MG63 (cell line): Measurements from ENCODE around the gene SCARF2. TPM values are rescaled to one million over a fixed set of nuclear protein-coding genes. Genes with fewer than 3 reads are reported as not detected.
"Not testable (repeated sequence)": the region's sequence is repeated elsewhere in the genome, so short reads cannot be mapped to it uniquely, and the experiment has no call there.

ENCODE experiments used
- DNase-seq: peaks from one replicate; pipeline ENCODE4 v3.0.0-alpha.2; 2020
- H3K27me3 ChIP-seq: fragments of 250-450 bp; sonication (Bioruptor Pico); 2 replicates; pipeline ENCODE4 v1.5.1; 2020; ENCODE audit warnings: mild to moderate bottlenecking, moderate library complexity
- H3K36me3 ChIP-seq: fragments of 250-450 bp; sonication (Bioruptor Pico); 2 replicates; pipeline ENCODE4 v1.5.1; 2020; ENCODE audit warnings: mild to moderate bottlenecking, moderate library complexity
- H3K4me3 ChIP-seq: fragments of 250-450 bp; sonication (Bioruptor Pico); 2 replicates; pipeline ENCODE4 v1.5.1; 2020; ENCODE audit warnings: mild to moderate bottlenecking, moderate library complexity
- H3K9me3 ChIP-seq: fragments of 250-450 bp; sonication (Bioruptor Pico); 2 replicates; pipeline ENCODE4 v1.5.1; 2020; ENCODE audit warnings: mild to moderate bottlenecking, moderate library complexity
- total RNA-seq: library from RNA; depleted of rRNA; stranded (reverse); fragments of >200 nt; shearing (Covaris generic); gene quantifications from 2 replicates; pipeline ENCODE4 v1.2.3, GENCODE V29; 2014; ENCODE audit warnings: low replicate concordance; rRNA removed

The SCARF2 gene, protein sequence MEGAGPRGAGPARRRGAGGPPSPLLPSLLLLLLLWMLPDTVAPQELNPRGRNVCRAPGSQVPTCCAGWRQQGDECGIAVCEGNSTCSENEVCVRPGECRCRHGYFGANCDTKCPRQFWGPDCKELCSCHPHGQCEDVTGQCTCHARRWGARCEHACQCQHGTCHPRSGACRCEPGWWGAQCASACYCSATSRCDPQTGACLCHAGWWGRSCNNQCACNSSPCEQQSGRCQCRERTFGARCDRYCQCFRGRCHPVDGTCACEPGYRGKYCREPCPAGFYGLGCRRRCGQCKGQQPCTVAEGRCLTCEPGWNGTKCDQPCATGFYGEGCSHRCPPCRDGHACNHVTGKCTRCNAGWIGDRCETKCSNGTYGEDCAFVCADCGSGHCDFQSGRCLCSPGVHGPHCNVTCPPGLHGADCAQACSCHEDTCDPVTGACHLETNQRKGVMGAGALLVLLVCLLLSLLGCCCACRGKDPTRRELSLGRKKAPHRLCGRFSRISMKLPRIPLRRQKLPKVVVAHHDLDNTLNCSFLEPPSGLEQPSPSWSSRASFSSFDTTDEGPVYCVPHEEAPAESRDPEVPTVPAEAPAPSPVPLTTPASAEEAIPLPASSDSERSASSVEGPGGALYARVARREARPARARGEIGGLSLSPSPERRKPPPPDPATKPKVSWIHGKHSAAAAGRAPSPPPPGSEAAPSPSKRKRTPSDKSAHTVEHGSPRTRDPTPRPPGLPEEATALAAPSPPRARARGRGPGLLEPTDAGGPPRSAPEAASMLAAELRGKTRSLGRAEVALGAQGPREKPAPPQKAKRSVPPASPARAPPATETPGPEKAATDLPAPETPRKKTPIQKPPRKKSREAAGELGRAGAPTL
- 22.3 and 32.1 TPM in 2 replicates for total RNA-seq

DNA sequence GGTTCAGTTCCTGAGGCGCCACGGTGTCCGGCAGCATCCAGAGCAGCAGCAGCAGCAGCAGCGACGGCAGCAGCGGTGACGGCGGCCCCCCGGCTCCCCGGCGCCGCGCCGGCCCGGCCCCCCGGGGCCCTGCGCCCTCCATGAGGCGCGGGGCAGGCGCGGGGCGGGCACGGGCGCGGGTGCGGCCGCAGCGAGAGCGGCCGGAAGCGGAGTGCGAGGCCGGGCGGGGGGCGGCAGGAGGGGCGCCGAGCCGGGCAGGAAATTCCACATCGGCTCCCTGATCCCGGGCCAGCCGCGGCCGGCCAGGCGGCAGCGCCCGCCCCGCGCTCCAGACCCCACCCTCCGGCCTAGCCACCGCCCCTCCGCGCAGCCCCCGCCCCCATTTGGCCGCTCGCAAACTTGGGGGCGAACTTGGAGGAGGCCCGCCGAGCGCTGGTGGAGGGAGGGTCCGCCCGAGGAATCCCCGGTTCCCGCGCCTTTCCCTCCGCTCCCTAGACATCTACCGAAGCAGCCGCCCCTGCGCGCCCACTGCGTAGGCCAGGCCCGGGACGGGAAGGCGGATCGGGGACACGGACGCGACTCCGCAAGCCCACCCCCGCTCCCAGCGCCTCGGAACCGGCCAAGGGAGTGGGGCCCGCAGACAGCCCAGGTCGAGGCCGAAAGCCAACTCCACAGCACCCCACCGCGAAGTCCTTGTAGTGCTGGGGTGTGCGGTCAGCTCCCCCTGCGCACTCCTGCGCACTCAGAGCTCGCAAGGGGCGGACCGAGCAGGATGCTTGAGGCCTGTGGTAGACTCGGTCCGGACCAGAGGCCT lies at the start of gene SCARF2:
SCARF2 (minus strand) TSS at position 213 of the 814 bp plus-strand sequence; CDS start at position 142, 71 bp downstream.
- Histone ChIP-seq H3K4me3 (peak within 1 kb of the TSS; percentile 95), H3K9me3 (no peaks in the 10 kb centered on the region), H3K27me3 (no peaks in the 10 kb centered on the region), H3K36me3 (peaks cover 12% of the 10 kb centered on the region)
- peak; percentile 79 for DNase-seq

DNA sequence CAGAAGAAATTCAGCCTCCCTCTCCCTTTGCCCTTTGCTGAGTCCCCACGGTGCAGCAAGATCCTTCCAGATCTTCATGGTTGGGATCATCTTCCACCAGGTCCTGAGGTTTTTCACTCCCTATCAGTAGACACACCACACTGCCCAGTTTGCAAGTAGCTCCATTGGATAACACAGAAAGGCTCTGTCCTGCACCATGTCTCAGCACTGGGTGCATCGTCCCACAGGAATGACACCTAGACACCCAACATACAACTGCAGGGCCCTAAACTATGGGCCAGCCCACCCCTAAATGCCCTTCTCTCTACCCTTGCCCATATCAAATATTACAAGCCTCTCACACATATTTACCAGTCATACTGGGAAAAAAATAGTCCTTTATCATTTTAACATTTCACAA lies 48.6 kb upstream of the SCARF2 start:
- no peak overlapping the region for H3K4me3 ChIP-seq
- no peaks in the 10 kb centered on the region for H3K27me3 ChIP-seq
- H3K9me3 ChIP-seq = no peaks in the 10 kb centered on the region
- DNase-seq = no peak
- H3K36me3 ChIP-seq = no peaks in the 10 kb centered on the region; the same call in none of the 2 replicates

DNA sequence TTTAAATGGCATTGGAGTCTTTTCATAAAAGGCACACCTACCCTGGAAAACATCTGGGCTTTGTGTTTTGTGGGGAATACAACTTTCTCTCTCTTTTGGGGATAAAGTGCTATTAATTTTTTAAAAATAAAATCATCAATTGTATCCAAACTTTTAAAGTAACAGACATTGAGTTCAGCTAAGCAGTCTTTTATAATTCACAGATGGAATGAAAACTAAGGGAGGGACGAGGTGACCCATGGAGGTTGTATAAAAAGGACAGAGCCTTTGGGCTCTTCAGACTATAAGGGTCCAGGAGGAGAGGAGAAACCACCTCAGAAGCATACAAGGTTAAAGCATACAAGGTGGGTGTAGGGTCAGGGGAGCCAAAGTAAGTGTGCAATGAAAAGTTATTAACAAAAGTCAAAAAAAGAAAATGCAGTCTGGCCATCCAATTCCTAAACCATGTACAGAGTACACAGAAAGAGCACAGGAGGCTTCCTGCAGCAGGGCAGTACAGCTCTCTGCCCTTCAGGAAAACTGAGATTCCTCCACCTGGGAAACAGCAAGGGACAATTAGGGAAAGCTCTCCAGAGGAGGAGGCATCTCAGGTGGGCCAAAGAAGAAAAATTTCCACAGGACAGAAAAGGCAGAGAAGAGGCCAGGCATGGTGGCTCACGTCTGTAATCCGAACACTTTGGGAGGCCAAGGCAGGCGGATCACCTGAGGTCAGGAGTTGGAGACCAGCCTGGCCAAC lies 47.5 kb upstream of the SCARF2 start:
- no peaks in the 10 kb centered on the region; the same call in none of the 2 replicates for H3K36me3 ChIP-seq
- H3K27me3 ChIP-seq = no peaks in the 10 kb centered on the region
- H3K9me3 ChIP-seq = no peaks in the 10 kb centered on the region
- H3K4me3 ChIP-seq = no peak overlapping the region
- DNase-seq = no peak

DNA sequence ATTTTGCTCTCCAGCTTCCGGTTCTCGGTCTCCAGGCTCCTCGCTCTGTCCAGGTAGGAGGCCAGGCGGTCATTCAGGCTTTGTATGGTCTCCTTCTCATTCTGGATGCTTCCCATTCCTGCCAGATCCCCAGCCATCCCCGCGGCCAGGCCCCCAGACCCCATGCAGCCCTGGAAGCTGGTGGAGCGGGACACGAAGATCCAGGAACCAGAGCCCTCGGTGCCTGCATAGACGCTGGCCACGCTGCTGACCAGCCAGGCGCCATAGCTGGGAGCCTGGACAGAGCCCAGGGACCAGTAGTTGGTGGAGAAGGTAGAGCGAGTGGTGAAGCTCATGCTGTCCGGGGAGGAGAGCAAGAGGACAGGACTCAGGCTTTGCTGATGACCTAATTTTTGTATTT lies 46.1 kb upstream of the SCARF2 start:
- H3K9me3 ChIP-seq = no peaks in the 10 kb centered on the region
- H3K4me3 ChIP-seq = no peak overlapping the region
- no peaks in the 10 kb centered on the region for H3K27me3 ChIP-seq
- H3K36me3 ChIP-seq = no peaks in the 10 kb centered on the region; the same call in none of the 2 replicates
- DNase-seq = no peak

DNA sequence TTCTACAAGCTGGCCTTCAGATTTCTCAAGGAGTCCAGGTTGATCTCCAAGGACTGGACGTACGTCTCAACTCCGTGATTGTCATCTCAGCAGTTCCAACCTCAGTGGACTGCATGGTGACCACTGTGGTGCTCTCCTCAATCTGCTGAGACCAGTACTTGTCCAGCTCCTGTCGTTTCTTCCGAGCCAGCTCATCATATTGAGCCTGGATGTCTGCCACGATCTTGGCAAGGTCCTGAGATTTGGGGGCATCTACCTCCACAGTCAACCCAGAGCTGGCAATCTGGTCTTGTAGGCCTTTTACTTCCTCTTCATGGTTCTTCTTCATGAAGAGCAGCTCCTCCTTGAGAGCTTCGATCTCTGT lies 45.5 kb upstream of the SCARF2 start:
- H3K27me3 ChIP-seq, H3K36me3 ChIP-seq, H3K4me3 ChIP-seq, H3K9me3 ChIP-seq, DNase-seq: not testable (repeated sequence)

DNA sequence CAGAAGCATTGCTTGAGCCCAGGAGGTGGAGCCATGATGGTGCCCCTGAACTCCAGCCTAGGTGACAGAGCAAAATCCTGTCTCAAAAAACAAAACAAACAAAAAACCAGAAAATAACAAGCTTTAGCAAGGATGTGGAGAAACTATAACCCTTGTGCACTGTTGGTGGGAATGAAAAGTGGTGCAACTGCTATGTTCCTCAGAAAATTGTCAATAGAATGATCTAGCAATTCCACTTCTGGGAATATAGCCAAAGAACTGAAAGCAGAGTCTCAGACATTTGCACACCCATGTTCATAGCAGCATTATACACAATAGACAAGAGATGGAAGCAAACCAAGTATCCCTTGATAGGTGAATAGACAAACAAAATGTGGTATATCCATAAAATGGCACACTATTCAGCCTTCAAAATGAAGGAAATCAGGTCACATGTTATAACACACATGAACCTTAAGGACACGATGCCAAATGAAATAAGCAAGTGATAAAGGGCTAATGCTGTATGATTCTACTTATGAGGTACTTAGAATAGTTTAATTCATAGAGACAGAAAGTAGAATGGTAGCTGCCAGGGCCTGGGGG lies 42.1 kb upstream of the SCARF2 start:
- DNase-seq = no peak
- Histone ChIP-seq H3K36me3 (no peaks in the 10 kb centered on the region; the same call in 1 of the 2 replicates), H3K9me3 (no peaks in the 10 kb centered on the region), H3K27me3 (no peaks in the 10 kb centered on the region), H3K4me3 (no peak overlapping the region)

DNA sequence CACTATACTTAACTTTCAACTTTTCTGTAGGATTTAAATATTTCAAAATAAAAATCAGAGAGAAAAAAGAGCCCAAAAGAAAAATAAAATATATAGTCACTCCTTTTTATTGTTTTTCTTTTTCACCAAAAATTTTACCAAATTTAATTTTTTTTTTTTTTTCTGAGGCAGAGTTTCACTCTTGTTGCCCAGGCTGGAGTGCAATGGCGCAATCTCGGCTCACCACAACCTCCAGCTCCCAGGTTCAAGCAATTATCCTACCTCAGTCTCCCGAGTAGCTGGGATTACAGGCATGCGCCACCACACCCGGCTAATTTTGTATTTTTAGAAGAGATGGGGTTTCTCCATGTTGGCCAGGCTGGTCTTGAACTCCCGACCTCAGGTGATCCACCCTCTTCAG lies 40.4 kb upstream of the SCARF2 start:
- not testable (repeated sequence) for DNase-seq, H3K27me3 ChIP-seq, H3K4me3 ChIP-seq, H3K36me3 ChIP-seq, H3K9me3 ChIP-seq

DNA sequence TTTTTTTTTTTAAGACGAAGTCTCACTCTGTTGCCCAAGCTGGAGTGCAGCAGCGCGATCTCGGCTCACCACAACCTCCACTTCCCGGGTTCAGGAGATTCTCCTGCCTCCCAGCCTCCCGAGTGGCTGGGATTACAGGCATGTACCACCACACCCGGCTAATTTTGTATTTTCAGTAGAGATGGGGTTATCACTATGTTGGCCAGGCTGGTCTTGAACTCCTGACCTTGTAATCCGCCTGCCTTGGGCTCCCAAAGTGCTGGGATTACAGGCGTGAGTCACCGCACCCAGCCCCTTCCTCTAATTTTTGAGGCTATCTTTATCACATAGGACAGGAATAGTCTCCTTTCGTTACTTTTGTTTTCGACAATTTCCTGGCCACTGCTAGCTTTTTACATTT lies 37.9 kb upstream of the SCARF2 start:
- H3K4me3 ChIP-seq, DNase-seq: not testable (repeated sequence)

DNA sequence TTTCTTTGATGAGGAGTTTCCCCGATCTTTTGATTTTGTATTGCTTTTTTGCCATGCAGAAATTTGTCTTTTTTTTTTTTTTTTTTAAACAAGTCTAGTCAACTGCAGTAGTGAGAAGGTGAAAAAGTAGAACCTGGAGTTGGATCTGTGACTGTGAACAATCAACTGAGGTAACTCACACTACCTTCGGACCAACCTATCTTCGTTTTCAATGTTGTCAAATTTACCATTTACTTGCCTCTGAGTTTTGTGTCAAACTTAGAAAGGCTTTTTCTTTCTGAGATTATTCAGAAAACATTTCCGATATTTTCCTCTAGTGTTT lies 37.5 kb upstream of the SCARF2 start:
- Histone ChIP-seq H3K9me3 (no peaks in the 10 kb centered on the region), H3K27me3 (no peaks in the 10 kb centered on the region), H3K4me3 (no peak overlapping the region), H3K36me3 (no peaks in the 10 kb centered on the region)
- DNase-seq = no peak

More for the DNA sequence above, 37.9 kb upstream of the SCARF2 start:
- not testable (repeated sequence) for H3K36me3 ChIP-seq, H3K27me3 ChIP-seq, H3K9me3 ChIP-seq

DNA sequence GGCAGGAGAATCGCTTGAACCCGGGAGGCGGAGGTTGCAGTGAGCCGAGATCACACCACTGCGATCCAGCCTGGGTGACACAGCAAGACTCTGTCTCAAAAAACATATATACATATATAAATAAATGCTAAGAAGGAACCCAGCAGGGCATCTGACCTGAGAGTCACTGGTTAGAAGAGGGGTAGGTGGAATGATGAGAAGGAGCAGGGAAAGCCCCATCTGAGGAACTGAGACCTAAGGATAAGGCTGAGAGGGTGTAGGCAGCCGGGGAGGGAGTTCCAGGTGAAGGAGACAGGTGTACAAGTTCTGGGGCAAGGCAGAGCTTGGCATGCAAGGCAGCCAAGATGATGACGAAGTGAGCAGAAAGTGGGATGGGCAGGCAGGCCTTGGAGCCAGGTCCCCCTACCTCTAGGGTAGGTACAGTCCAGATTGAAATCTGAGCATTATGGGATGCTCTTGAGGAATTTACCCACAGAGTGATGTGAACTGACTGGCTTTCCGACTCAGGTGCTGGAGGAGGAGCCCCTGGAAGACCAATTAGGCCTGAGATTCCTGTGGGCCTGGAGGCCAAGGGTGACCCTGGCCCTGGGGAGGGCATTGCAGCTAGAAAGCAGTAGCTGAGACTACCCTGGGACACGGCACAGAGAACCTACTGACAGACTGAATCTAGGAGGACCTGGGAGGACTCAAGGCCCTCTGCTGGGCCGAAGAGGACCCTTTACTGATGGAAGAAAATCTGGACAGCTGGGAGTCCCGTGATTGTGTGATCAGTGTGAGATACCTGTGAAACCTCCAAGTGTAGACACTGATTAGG lies 35.2 kb upstream of the SCARF2 start:
- no peaks in the 10 kb centered on the region for H3K9me3 ChIP-seq
- H3K36me3 ChIP-seq = no peaks in the 10 kb centered on the region
- no peak overlapping the region for H3K4me3 ChIP-seq
- H3K27me3 ChIP-seq = no peaks in the 10 kb centered on the region
- no peak for DNase-seq

DNA sequence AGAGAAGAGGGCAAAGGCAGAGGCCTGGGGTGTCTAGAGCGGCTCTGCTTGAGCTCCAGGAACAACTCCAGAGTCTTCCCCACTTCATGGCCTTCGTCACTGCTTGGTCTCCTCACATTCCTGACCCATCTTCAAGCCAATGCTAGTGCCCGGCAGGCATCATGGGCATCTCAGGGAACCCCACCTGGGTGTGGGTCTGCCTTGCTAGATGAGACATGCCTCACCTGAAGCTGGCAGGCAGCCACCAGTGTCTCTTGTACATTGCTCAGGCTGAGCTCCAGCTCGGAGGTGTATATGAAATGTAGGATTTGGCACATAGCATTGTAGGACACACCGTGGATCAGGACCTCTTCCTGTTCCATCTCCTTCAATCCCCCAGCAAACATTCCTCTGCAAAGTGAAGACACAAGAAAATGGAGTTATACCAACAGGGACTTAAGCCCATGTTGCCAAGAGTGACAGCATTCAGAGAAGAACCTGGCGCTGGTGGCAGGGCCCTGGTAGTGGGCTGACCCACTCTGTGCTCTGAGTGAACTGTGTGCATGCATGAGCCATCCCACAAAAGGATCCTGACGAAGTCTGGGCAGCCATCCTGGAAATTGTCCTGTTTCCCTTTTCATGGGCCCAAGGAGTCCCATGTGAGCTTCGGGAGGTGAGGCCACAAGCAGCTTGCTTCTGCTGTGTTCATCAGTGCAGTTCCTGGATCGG lies 33.7 kb upstream of the SCARF2 start:
- H3K4me3 ChIP-seq = no peak overlapping the region

DNA sequence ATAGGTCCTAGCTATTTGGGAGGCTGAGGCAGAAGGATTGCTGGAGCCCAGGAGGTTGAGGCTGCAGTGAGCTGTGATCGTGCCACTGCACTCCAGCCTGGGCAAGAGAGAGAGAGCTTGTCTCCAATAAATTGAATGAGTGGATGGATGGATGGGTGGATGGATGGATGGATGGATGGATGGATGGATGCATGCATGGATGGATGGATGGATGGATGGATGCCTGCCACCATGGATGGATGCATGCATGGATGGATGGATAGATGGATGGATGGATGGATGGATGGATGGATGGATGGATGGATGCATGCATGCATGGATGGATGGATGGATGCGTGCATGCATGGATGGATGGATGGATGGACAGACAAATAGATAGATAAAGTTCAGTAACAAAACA lies 32.9 kb upstream of the SCARF2 start:
- H3K36me3 ChIP-seq, H3K27me3 ChIP-seq, H3K9me3 ChIP-seq, H3K4me3 ChIP-seq, DNase-seq: not testable (repeated sequence)

More for the DNA sequence above, 33.7 kb upstream of the SCARF2 start:
- Histone ChIP-seq H3K9me3 (no peaks in the 10 kb centered on the region), H3K36me3 (no peaks in the 10 kb centered on the region), H3K27me3 (no peaks in the 10 kb centered on the region)
- DNase-seq = no peak

DNA sequence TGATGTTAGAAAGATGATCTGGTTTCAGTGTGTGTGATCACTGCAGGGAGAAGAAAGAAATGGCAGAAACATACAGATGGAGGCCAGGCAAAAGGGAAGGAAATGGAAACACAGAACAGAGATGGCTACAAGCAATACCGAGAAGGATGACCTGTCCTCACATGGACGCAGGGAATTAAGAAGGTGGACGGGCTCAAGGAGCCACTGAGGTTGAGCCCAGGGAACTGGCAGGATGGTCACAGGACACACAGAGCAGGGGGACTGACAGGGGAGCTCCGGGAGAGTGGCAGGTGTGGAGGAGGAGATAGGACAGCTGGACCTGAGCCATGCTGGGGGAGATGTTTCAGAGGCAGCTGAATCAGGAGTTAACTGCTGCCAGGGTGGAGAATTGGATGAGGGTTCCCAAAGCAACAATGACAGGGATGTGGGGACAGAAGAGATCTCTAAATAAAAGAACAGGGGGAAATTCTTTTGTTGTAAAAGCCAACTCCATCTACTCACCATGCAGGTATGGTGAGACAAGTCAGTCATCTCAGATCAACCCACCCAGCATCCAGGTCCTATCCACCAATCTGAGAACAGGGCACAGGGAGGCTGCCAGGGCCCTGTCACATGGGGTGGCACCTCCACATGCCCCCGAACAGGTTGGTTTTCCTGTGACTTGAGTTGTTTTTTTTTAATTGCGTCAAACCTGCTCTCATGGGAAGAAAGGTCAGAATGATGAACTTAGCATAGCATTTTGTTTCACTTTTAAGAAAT lies 31.7 kb upstream of the SCARF2 start:
- Histone ChIP-seq H3K27me3 (no peaks in the 10 kb centered on the region), H3K4me3 (no peak overlapping the region), H3K36me3 (peaks cover 4% of the 10 kb centered on the region; the same call in 1 of the 2 replicates), H3K9me3 (no peaks in the 10 kb centered on the region)
- DNase-seq = no peak
